Embryonic facial prominence (tissue), 1 donor: ENCODE data around the gene PLPP6.

Experiments used
- DNase-seq: peaks from one replicate; pipeline ENCODE4 v3.0.0-alpha.2; 2016; ENCODE audit errors: extremely low spot score

The PLPP6 gene

GRCh38 chr9:4700091-4700490 is 38.0 kb downstream of the PLPP6 start:
- DNase-seq: no peak

GRCh38 chr9:4700932-4701331 is 38.8 kb downstream of the PLPP6 start:
- no peak for DNase-seq

- DNase-seq: no peak
These were observed 39.4 kb downstream of the PLPP6 start for GRCh38 chr9:4701526-4701925.

GRCh38 chr9:4704129-4704528 is 42.0 kb downstream of the PLPP6 start:
- DNase-seq: no peak

- DNase-seq: no peak
These were observed 43.9 kb downstream of the PLPP6 start for GRCh38 chr9:4706021-4706420.

- no peak for DNase-seq
These were observed 45.0 kb downstream of the PLPP6 start for GRCh38 chr9:4706971-4707622.

- DNase-seq: no peak
These were observed 47.3 kb downstream of the PLPP6 start for GRCh38 chr9:4709380-4709779.

GRCh38 chr9:4713849-4714248 is 51.8 kb downstream of the PLPP6 start:
- DNase-seq: no peak

- DNase-seq: no peak
These were observed 52.3 kb downstream of the PLPP6 start for GRCh38 chr9:4714266-4715016.
